22Rv1 (cell line): ENCODE results near the gene CAPZA1.
A peak's percentile ranks its signal among the peaks of the same experiment; 100 is the strongest.

Source experiments
- H3K27ac ChIP-seq: fragments of 450-650 bp; 2 replicates; pipeline ENCODE4 v1.5.1; 2017
- CTCF ChIP-seq: fragments of 450-650 bp; IDR thresholded peaks from 2 replicates; pipeline ENCODE4 v1.5.1; 2017; ENCODE audit warnings: mild to moderate bottlenecking
- ZFX ChIP-seq: fragments of 450-650 bp; IDR thresholded peaks from 2 replicates; pipeline ENCODE4 v1.6.1; 2017; ENCODE audit warnings: antibody characterized with exemption, borderline replicate concordance

Gene CAPZA1

DNA sequence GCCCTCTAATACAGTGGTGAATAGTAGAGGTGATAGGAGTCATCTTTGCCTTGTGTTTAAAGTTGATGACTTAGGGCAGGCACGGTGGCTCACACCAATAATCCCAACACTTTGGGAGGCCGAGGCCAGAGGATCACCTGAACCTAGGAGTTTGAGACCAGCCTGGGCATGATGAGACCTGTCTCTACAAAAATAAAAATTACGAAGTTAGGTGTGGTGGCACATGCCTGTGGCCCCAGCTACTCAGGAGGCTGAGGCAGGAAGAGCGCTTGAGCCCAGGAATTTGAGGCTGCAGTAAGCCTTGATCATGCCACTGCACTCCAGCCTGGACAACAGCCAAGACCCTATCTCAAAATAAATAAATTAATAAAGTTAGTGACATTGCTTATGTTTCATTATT lies 26.6 kb downstream of the CAPZA1 start:
- TF ChIP-seq ZFX (no peak), CTCF (no peak)

GRCh38 chr1:112651205-112651604 lies 31.6 kb downstream of the CAPZA1 start:
- no peak for TF ChIP-seq ZFX
- TF ChIP-seq CTCF: no peak
- no peak overlapping the region for H3K27ac ChIP-seq

More for the DNA sequence above, 26.6 kb downstream of the CAPZA1 start:
- no peak overlapping the region for H3K27ac ChIP-seq

DNA sequence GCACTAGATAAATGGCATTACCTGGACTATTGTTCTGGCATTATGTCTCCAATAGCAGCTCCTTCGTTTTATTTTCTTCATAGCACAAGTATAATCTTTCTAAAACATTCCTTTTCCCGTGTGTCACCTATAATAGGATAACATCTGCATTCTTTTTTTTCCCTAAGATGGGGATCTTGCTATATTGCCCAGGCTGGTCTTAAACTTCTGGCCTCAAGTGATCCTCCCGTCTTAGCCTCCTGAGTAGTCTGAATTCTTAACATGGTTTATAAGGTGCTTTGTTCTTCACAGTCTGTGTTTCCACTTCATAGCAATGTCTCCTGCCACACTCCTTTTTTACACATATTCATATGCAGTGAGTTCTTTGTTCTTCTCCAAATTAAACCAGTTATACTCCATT lies 46.2 kb downstream of the CAPZA1 start:
- no peak overlapping the region for H3K27ac ChIP-seq
- TF ChIP-seq ZFX (no peak), CTCF (no peak)

DNA sequence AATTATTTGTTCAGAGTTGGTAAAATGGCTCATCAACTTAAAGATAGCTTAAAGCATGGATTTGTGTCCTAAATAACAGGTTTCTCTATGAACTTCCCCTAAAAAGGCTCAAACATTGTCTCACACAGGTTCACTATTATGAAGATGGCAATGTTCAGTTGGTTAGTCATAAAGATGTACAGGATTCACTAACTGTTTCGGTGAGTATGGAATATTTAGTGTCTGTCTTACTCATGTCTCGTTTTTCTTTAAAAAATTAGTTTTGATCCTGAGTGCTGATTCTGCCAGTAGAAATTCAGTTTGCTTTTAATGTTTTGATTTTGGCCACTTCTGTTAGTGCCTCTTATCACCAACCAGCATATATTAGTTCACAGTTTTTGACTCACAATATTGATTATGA lies 47.3 kb downstream of the CAPZA1 start:
- no peak overlapping the region for H3K27ac ChIP-seq
- TF ChIP-seq CTCF (no peak), ZFX (no peak)

GRCh38 chr1:112672009-112672408 lies 52.4 kb downstream of the CAPZA1 start:
- TF ChIP-seq ZFX (no peak), CTCF (no peak)
- H3K27ac ChIP-seq: peak overlapping the region; percentile 68; the same call in 1 of the 2 replicates

DNA sequence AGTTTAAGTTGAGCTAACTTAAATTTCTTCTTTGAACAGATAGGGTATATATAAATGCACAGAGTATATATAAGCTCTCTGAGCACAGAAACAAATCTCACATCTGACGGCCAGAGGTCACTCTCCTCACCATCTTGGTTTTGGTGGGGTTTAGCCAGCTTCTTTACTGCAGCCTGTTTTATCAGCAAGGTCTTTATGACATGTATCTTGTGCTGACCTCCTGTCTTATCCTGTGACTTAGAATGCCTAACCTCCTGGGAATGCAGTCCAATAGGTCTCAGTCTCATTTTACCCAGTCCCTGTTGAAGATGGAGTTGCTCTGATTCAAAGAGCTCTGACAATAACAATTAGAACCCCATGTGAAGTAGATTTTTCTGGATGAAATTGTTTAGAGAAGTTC lies 53.2 kb downstream of the CAPZA1 start:
- no peak for TF ChIP-seq CTCF
- no peak for TF ChIP-seq ZFX
- peak overlapping the region; percentile 68 for H3K27ac ChIP-seq

- peak overlapping the region; percentile 68 for H3K27ac ChIP-seq
- no peak for TF ChIP-seq ZFX
- peak; percentile 61 for TF ChIP-seq CTCF
Measured at GRCh38 chr1:112673592-112674439, 54.2 kb downstream of the CAPZA1 start.
